ENCODE results near the gene DIAPH2. TPM values are rescaled to one million over a fixed set of nuclear protein-coding genes. Genes with fewer than 3 reads are reported as not detected.

The DIAPH2 gene
- total RNA-seq, 1 experiment from 2014 or later: 10.9 TPM

DNA sequence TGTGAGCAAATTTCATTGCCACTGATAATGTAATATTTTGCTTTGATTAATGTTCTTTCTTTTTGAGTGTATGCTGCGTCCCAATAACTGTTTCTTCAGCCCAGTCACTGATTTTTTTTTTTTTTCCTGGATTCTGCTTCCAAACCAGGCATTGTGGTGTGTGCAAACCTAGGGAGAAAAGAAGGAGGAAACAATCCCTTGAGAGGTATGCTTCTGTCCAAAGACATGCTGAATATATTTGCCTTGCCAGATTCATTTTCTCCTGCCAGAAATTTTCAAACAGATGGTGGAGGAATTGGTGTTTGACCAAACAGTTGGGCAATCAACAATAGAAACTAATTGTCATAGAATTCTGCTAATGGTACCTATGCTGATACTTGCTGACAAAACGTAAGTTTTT is 952.6 kb downstream of the DIAPH2 start:
- H3K79me2 ChIP-seq (ENCODE audit: insufficient read depth, low read length): no peaks in the 10 kb centered on the region
- no peaks in the 10 kb centered on the region for H3K9me3 ChIP-seq (ENCODE audit: control insufficient read depth in 1 of 2, insufficient read depth in 1 of 2, low read depth in 1 of 2, low read length in 2 of 2)
- H4K20me1 ChIP-seq (ENCODE audit: insufficient read depth): no peaks in the 10 kb centered on the region
- no peaks in the 10 kb centered on the region for H3K27me3 ChIP-seq (ENCODE audit: insufficient read depth, low read length)
- no peak overlapping the region for H2AFZ ChIP-seq (ENCODE audit: low read depth, low read length, poor library complexity, severe bottlenecking)
- ATAC-seq (no peak), DNase-seq (ENCODE audit: low read depth, low spot score) (no peak)
- H3K9ac ChIP-seq (ENCODE audit: low read length): no peak overlapping the region
- POLR2A ChIA-PET: no interaction called here
- intact Hi-C loops (cut with micrococcal nuclease): no loop called here
- H3K27ac ChIP-seq (ENCODE audit: low read depth, low read length): no peak overlapping the region
- no peaks in the 10 kb centered on the region for H3K36me3 ChIP-seq (ENCODE audit: control insufficient read depth in 1 of 2, insufficient read depth in 2 of 2, low read length in 2 of 2)
- no peak overlapping the region for H3K4me2 ChIP-seq (ENCODE audit: low read length)
- CTCF ChIA-PET: no interaction called here
- no peaks in the 10 kb centered on the region for H3K4me1 ChIP-seq (ENCODE audit: control insufficient read depth in 1 of 2, insufficient read depth in 2 of 2, low read length in 2 of 2)
- RAD21 ChIA-PET (ENCODE audit: low non-redundant PET in 1 of 2, low total read pairs in 2 of 2, uncharacterized antibody in 2 of 2, unreplicated experiment in 2 of 2): no interaction called here
- BruUV-seq (replicated peaks): no TSS peak
- no peaks in the 10 kb centered on the region for H3K9me2 ChIP-seq (ENCODE audit: insufficient read depth)
- H3K4me3 ChIP-seq (replicated peaks in 1 of 2; ENCODE audit: low read depth in 1 of 2, low read length in 2 of 2): no peak overlapping the region
- no peak for TF ChIP-seq YY1 (IDR thresholded peaks at IDR 0.05; ENCODE audit: extremely low read depth, insufficient replicate concordance, low read depth, low read length)
- TF ChIP-seq TCF7L2 (IDR thresholded peaks at IDR 0.05; ENCODE audit: borderline replicate concordance, extremely low read depth, insufficient read depth, insufficient read length): no peak
- TF ChIP-seq SRF (IDR thresholded peaks at IDR 0.05; ENCODE audit: low read depth): no peak
- TF ChIP-seq POLR2AphosphoS5 (IDR thresholded peaks at IDR 0.05; ENCODE audit: low read depth, low read length): no peak
- TF ChIP-seq, protein P1, sequence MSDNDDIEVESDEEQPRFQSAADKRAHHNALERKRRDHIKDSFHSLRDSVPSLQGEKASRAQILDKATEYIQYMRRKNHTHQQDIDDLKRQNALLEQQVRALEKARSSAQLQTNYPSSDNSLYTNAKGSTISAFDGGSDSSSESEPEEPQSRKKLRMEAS (IDR thresholded peaks at IDR 0.05): no peak
- TF ChIP-seq, protein P2, sequence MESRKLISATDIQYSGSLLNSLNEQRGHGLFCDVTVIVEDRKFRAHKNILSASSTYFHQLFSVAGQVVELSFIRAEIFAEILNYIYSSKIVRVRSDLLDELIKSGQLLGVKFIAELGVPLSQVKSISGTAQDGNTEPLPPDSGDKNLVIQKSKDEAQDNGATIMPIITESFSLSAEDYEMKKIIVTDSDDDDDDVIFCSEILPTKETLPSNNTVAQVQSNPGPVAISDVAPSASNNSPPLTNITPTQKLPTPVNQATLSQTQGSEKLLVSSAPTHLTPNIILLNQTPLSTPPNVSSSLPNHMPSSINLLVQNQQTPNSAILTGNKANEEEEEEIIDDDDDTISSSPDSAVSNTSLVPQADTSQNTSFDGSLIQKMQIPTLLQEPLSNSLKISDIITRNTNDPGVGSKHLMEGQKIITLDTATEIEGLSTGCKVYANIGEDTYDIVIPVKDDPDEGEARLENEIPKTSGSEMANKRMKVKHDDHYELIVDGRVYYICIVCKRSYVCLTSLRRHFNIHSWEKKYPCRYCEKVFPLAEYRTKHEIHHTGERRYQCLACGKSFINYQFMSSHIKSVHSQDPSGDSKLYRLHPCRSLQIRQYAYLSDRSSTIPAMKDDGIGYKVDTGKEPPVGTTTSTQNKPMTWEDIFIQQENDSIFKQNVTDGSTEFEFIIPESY (IDR thresholded peaks at IDR 0.05; ENCODE audit: extremely low read depth, insufficient replicate concordance, low read length): no peak
- TF ChIP-seq SIN3A (IDR thresholded peaks at IDR 0.05; ENCODE audit: low read depth): no peak
- no peak for TF ChIP-seq JUND (IDR thresholded peaks at IDR 0.05)
- TF ChIP-seq ZNF274 (IDR thresholded peaks at IDR 0.05; ENCODE audit: low read depth, low read length): no peak
- no peak for TF ChIP-seq CEBPB (IDR thresholded peaks at IDR 0.05; ENCODE audit: low read depth)

Measured in HCT116 (cell line).